Caco-2 (cell line): Measurements from ENCODE around the gene SERINC5. TPM values are rescaled to one million over a fixed set of nuclear protein-coding genes. Genes with fewer than 3 reads are reported as not detected.
"Not testable (repeated sequence)": the region's sequence is repeated elsewhere in the genome, so short reads cannot be mapped to it uniquely, and the experiment has no call there.

Source experiments
- BruUV-seq: library from RNA; stranded (reverse); fragments of 400-500 nt; replicated peaks from 2 replicates; lab custom pipeline; 2021; lab: Mats Ljungman, UMichigan
- CTCF ChIA-PET: fragments of 300-600 bp; sonication (Branson Sonifier 250); formaldehyde crosslinking; loops from one replicate; lab custom pipeline; 2022; ENCODE audit warnings: antibody characterized with exemption; lab: Charles Lee
- POLR2A ChIA-PET: fragments of 300-600 bp; sonication (Branson Sonifier 250); formaldehyde crosslinking; loops from one replicate; lab custom pipeline; 2022; ENCODE audit warnings: antibody characterized with exemption; lab: Charles Lee
- DNase-seq, 2 experiments: peaks; one replicate each; pipeline versions ENCODE4 v3.0.0 to v3.0.0-alpha.2; 2020 to 2022
- H3K27me3 ChIP-seq: replicated peaks from 2 replicates; pipeline ENCODE4 v1.6.0; 2011; ENCODE audit warnings: low read length; ENCODE audit not compliant: control insufficient read depth, insufficient read depth
- H3K36me3 ChIP-seq: 2 replicates; pipeline ENCODE4 v1.5.1; 2011; ENCODE audit warnings: low read length; ENCODE audit not compliant: control insufficient read depth, insufficient read depth
- H3K4me1 ChIP-seq: fragments of 250-450 bp; sonication (Bioruptor Pico); 2 replicates; pipeline ENCODE4 v1.5.1; 2020; ENCODE audit warnings: mild to moderate bottlenecking
- H3K4me3 ChIP-seq: 2 replicates; pipeline ENCODE4 v1.5.1; 2011; ENCODE audit warnings: low read depth, mild to moderate bottlenecking, control low read depth, low read length
- H3K9me3 ChIP-seq: fragments of 250-450 bp; sonication (Bioruptor Pico); 2 replicates; pipeline ENCODE4 v1.5.1; 2020; ENCODE audit warnings: mild to moderate bottlenecking, moderate library complexity
- H3K27ac Mint-ChIP-seq: one replicate; pipeline ENCODE4 v1.8.0; 2022; ENCODE audit warnings: mixed read lengths; ENCODE audit not compliant: unreplicated experiment
- H3K27me3 Mint-ChIP-seq: one replicate; pipeline ENCODE4 v1.8.0; 2022; ENCODE audit warnings: mixed read lengths; ENCODE audit not compliant: insufficient read depth, unreplicated experiment
- H3K36me3 Mint-ChIP-seq: one replicate; pipeline ENCODE4 v1.8.0; 2022; ENCODE audit warnings: mild to moderate bottlenecking, mixed read lengths; ENCODE audit not compliant: insufficient read depth, unreplicated experiment
- H3K4me1 Mint-ChIP-seq: one replicate; pipeline ENCODE4 v1.8.0; 2022; ENCODE audit warnings: low read depth, mixed read lengths; ENCODE audit not compliant: unreplicated experiment
- H3K4me3 Mint-ChIP-seq: one replicate; pipeline ENCODE4 v1.8.0; 2022; ENCODE audit warnings: mild to moderate bottlenecking, moderate library complexity, mixed read lengths; ENCODE audit not compliant: unreplicated experiment
- H3K9me3 Mint-ChIP-seq: one replicate; pipeline ENCODE4 v1.8.0; 2022; ENCODE audit warnings: mixed read lengths; ENCODE audit not compliant: unreplicated experiment
- intact Hi-C: fragments of 100-400 bp; cut with micrococcal nuclease; formaldehyde crosslinking; loops from one replicate; pipeline ENCODE4 v1.10.0; 2022; ENCODE audit not compliant: unreplicated experiment
- total RNA-seq: library from RNA; stranded (reverse); gene quantifications from 2 replicates; pipeline ENCODE4 v1.2.3, GENCODE V29; 2022
- TF ChIP-seq, protein P1 (sequence below), 2 experiments: fragments of 200-600 bp in 1 of 2; IDR thresholded peaks; 1 replicate in 1 of 2; 2 replicates in 1 of 2; pipeline versions ENCODE4 v1.5.1 to v1.8.0; 2011 to 2022; ENCODE audit warnings: antibody characterized with exemption in 1 of 2, control low read depth in 1 of 2, inconsistent platforms in 1 of 2, low read depth in 1 of 2, low read length in 1 of 2, mild to moderate bottlenecking in 1 of 2, moderate library complexity in 1 of 2; ENCODE audit not compliant: insufficient read depth in 1 of 2, severe bottlenecking in 1 of 2, unreplicated experiment in 1 of 2

The SERINC5 gene
- total RNA-seq, 1 experiment from 2014 or later: 225 TPM

DNA sequence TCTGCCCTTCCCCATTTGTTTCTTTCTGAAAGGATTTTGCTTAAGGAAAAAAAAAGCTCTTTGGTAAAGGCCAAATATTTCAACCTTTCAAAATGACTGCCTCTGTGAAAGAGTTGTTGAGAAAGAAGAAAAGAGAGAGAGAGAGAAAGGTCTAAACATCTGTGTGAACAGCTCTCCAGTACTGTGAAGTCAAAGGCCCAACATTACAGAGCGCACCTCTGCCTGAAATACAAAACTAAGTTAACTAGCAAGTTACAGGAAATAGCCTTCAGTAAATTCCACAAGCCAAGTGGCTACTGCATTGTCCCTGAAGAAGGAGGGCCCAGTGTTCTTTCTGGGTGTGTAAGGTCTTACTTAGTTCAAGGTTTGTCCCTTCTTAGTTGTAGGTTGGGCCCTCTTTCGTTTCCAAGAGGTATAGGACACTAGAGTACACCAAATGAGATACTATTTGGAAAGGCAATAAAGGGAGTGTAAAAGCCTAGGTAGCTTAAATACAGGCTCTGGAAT, 116.3 kb downstream of the SERINC5 start:
- Mint-ChIP-seq H3K27ac (no peak overlapping the region), H3K9me3 (no peaks in the 10 kb centered on the region), H3K4me1 (peaks cover 31% of the 10 kb centered on the region), H3K27me3 (no peaks in the 10 kb centered on the region), H3K4me3 (no peak overlapping the region), H3K36me3 (peaks cover 91% of the 10 kb centered on the region)
- POLR2A ChIA-PET: no interaction called here
- CTCF ChIA-PET: interaction anchor here (0.6 kb wide), 1 partner anchor 28 kb away, joined by 8 read pairs; no protein-coding TSS in a partner anchor
- peaks cover 4% of the 10 kb centered on the region for H3K36me3 ChIP-seq
- DNase-seq: no peak
- BruUV-seq: no TSS peak
- H3K27me3 ChIP-seq: no peaks in the 10 kb centered on the region
- no peaks in the 10 kb centered on the region for H3K4me1 ChIP-seq
- no peaks in the 10 kb centered on the region for H3K9me3 ChIP-seq
- H3K4me3 ChIP-seq: no peak overlapping the region
- intact Hi-C loops: no loop called here
- TF ChIP-seq, protein P1, sequence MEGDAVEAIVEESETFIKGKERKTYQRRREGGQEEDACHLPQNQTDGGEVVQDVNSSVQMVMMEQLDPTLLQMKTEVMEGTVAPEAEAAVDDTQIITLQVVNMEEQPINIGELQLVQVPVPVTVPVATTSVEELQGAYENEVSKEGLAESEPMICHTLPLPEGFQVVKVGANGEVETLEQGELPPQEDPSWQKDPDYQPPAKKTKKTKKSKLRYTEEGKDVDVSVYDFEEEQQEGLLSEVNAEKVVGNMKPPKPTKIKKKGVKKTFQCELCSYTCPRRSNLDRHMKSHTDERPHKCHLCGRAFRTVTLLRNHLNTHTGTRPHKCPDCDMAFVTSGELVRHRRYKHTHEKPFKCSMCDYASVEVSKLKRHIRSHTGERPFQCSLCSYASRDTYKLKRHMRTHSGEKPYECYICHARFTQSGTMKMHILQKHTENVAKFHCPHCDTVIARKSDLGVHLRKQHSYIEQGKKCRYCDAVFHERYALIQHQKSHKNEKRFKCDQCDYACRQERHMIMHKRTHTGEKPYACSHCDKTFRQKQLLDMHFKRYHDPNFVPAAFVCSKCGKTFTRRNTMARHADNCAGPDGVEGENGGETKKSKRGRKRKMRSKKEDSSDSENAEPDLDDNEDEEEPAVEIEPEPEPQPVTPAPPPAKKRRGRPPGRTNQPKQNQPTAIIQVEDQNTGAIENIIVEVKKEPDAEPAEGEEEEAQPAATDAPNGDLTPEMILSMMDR (IDR thresholded peaks at IDR 0.05; ENCODE audit: insufficient read depth in 1 of 2, low read depth in 1 of 2, low read length in 1 of 2, severe bottlenecking in 1 of 2, unreplicated experiment in 1 of 2): no peak

DNA sequence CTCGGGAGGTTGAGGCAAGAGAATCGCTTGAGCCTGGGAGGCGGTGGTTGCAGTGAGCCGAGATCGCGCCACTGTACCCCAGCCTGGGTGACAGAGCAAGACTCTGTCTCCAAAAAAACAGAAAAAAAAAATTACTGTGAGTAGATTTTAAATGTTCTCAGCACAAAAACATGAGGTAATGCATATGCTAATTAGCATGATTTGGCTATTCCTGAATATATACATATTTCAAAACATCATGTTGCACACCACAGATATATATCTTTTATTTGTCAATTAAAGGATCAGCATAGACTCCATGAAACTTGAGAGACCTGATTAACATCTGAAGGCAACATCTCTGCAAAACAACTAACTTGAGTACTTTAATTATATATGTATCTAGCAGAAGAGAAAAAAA, 117.4 kb downstream of the SERINC5 start:
- Mint-ChIP-seq H3K9me3 (peaks cover 2% of the 10 kb centered on the region), H3K36me3 (peaks cover 91% of the 10 kb centered on the region), H3K4me1 (peaks cover 24% of the 10 kb centered on the region), H3K27ac (no peak overlapping the region), H3K4me3 (no peak overlapping the region), H3K27me3 (no peaks in the 10 kb centered on the region)
- Histone ChIP-seq H3K4me1 (no peaks in the 10 kb centered on the region), H3K4me3 (no peak overlapping the region), H3K9me3 (no peaks in the 10 kb centered on the region), H3K27me3 (no peaks in the 10 kb centered on the region), H3K36me3 (peaks cover 1% of the 10 kb centered on the region; the same call in 1 of the 2 replicates)
- ChIA-PET POLR2A (no interaction called here), CTCF (no interaction called here)
- no peak for DNase-seq
- TF ChIP-seq, protein P1 (IDR thresholded peaks at IDR 0.05; ENCODE audit: insufficient read depth in 1 of 2, low read depth in 1 of 2, low read length in 1 of 2, severe bottlenecking in 1 of 2, unreplicated experiment in 1 of 2): no peak
- no TSS peak for BruUV-seq
- intact Hi-C loops: no loop called here

DNA sequence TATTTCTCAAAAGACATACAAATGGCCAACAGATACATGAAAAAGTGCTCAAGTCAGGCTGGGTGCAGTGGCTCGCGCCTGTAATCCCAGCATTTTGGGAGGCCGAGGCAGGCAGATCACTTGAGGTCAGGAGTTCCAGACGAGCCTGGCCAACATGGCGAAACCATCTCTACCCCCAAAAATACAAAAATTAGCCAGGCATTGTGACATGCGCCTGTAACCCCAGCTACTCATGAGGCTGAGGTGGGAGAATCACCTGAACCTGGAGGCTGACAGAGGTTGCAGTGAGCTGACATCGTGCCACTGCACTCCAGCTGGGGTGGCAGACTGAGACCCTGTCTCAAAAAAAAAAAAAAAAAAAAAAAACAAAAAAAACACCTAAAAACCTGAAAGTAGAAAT, 119.0 kb downstream of the SERINC5 start:
- H3K27ac Mint-ChIP-seq, H3K27me3 Mint-ChIP-seq, H3K4me3 ChIP-seq, POLR2A ChIA-PET, CTCF ChIA-PET, H3K9me3 ChIP-seq, DNase-seq, H3K4me3 Mint-ChIP-seq, intact Hi-C loops, H3K36me3 ChIP-seq, H3K27me3 ChIP-seq, H3K4me1 ChIP-seq, BruUV-seq: not testable (repeated sequence)
- H3K36me3 Mint-ChIP-seq: peaks cover 91% of the 10 kb centered on the region
- peaks cover 17% of the 10 kb centered on the region for H3K4me1 Mint-ChIP-seq
- H3K9me3 Mint-ChIP-seq: peaks cover 16% of the 10 kb centered on the region
